ENCODE results near the gene ISM1.

DNA sequence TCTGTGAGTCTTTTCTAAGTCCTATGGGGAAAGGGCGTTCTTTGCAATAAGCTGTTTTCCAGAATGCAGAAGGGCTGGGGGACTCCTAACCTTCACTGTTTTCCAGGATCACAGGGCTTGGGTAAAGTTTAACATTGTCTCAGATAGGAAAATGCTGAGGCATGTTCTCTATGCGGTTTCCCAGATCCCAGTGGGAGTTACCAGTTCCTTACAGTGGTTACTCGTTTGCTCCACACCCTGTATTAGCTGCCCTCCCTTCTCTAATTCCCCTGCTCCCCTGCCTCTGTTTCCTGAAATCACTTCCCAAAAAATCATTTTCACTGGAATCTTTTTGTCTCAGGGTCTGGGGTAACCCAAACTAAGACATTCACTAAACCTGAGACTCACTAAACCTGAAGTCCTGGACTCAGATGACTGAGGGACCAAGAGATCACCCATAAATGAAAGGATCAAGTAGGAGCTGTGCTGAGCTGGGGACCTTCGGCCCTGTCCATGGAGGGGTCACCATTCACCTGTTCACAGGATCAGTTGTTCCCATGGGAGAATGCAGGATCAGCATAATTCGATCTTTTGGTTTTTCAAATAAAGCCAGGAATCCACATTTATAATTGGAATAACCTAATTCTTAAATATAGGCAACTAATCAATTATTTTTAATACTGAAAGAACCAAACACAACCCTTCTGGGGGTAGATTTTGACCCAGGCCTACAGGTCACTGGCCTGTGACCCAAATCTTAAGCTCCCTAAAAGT is 76.2 kb downstream of the ISM1 start:
- TF ChIP-seq, protein P1, sequence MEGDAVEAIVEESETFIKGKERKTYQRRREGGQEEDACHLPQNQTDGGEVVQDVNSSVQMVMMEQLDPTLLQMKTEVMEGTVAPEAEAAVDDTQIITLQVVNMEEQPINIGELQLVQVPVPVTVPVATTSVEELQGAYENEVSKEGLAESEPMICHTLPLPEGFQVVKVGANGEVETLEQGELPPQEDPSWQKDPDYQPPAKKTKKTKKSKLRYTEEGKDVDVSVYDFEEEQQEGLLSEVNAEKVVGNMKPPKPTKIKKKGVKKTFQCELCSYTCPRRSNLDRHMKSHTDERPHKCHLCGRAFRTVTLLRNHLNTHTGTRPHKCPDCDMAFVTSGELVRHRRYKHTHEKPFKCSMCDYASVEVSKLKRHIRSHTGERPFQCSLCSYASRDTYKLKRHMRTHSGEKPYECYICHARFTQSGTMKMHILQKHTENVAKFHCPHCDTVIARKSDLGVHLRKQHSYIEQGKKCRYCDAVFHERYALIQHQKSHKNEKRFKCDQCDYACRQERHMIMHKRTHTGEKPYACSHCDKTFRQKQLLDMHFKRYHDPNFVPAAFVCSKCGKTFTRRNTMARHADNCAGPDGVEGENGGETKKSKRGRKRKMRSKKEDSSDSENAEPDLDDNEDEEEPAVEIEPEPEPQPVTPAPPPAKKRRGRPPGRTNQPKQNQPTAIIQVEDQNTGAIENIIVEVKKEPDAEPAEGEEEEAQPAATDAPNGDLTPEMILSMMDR (IDR thresholded peaks at IDR 0.05 in 8 of 11, conservative IDR thresholded peaks at IDR 0.05 in 3 of 11), result no peak
- TF ChIP-seq POLR2A (IDR thresholded peaks at IDR 0.05), result no peak
